ENCODE results near the gene KLHDC4. TPM values are rescaled to one million over a fixed set of nuclear protein-coding genes. Genes with fewer than 3 reads are reported as not detected.

KLHDC4 gene
- total RNA-seq, 1 donor from 2014 or later: 20.5 TPM

GRCh38 chr16:87674419-87674818, 91.4 kb downstream of the KLHDC4 start:
- H3K9me3 Mint-ChIP-seq (ENCODE audit: low read depth): no peaks in the 10 kb centered on the region
- H3K27me3 Mint-ChIP-seq (ENCODE audit: low read depth): peaks cover 19% of the 10 kb centered on the region
- no peak for DNase-seq (ENCODE audit: low spot score)
- no peak overlapping the region for H3K4me3 Mint-ChIP-seq (ENCODE audit: unreplicated experiment)
- H3K4me1 Mint-ChIP-seq (ENCODE audit: low read depth): no peaks in the 10 kb centered on the region
- H3K36me3 Mint-ChIP-seq (ENCODE audit: low read depth): peaks cover 2% of the 10 kb centered on the region
- H3K27ac Mint-ChIP-seq (ENCODE audit: unreplicated experiment): no peak overlapping the region
- no peak for TF ChIP-seq CTCF (IDR thresholded peaks at IDR 0.05)

GRCh38 chr16:87671715-87672270, 94.0 kb downstream of the KLHDC4 start:
- H3K27ac Mint-ChIP-seq (ENCODE audit: unreplicated experiment): no peak overlapping the region
- no peak overlapping the region for H3K4me3 Mint-ChIP-seq (ENCODE audit: unreplicated experiment)

GRCh38 chr16:87671221-87671620, 94.6 kb downstream of the KLHDC4 start:
- no peak for DNase-seq (ENCODE audit: low spot score)
- H3K36me3 Mint-ChIP-seq (ENCODE audit: low read depth): peaks cover 2% of the 10 kb centered on the region
- TF ChIP-seq CTCF (IDR thresholded peaks at IDR 0.05): no peak
- no peaks in the 10 kb centered on the region for H3K9me3 Mint-ChIP-seq (ENCODE audit: low read depth)
- no peak overlapping the region for H3K27ac Mint-ChIP-seq (ENCODE audit: unreplicated experiment)
- no peak overlapping the region for H3K4me3 Mint-ChIP-seq (ENCODE audit: unreplicated experiment)
- H3K4me1 Mint-ChIP-seq (ENCODE audit: low read depth): no peaks in the 10 kb centered on the region
- H3K27me3 Mint-ChIP-seq (ENCODE audit: low read depth): peaks cover 28% of the 10 kb centered on the region

More at GRCh38 chr16:87671715-87672270, 94.0 kb downstream of the KLHDC4 start:
- Mint-ChIP-seq H3K27me3 (ENCODE audit: low read depth) (peaks cover 28% of the 10 kb centered on the region), H3K9me3 (ENCODE audit: low read depth) (no peaks in the 10 kb centered on the region), H3K4me1 (ENCODE audit: low read depth) (no peaks in the 10 kb centered on the region), H3K36me3 (ENCODE audit: low read depth) (peaks cover 2% of the 10 kb centered on the region)
- no peak for DNase-seq (ENCODE audit: low spot score)
- TF ChIP-seq CTCF (IDR thresholded peaks at IDR 0.05): no peak

- H3K27ac Mint-ChIP-seq (ENCODE audit: unreplicated experiment): no peak overlapping the region
- no peak for DNase-seq (ENCODE audit: low spot score)
Observed at GRCh38 chr16:87669672-87670071, 96.1 kb downstream of the KLHDC4 start.

GRCh38 chr16:87667946-87668345, 97.8 kb downstream of the KLHDC4 start:
- Mint-ChIP-seq H3K27ac (ENCODE audit: unreplicated experiment) (no peak overlapping the region), H3K4me3 (ENCODE audit: unreplicated experiment) (no peak overlapping the region), H3K4me1 (ENCODE audit: low read depth) (no peaks in the 10 kb centered on the region), H3K27me3 (ENCODE audit: low read depth) (peaks cover 25% of the 10 kb centered on the region), H3K9me3 (ENCODE audit: low read depth) (no peaks in the 10 kb centered on the region), H3K36me3 (ENCODE audit: low read depth) (no peaks in the 10 kb centered on the region)
- no peak for TF ChIP-seq CTCF (IDR thresholded peaks at IDR 0.05)
- DNase-seq (ENCODE audit: low spot score): no peak

More at GRCh38 chr16:87669672-87670071, 96.1 kb downstream of the KLHDC4 start:
- Mint-ChIP-seq H3K9me3 (ENCODE audit: low read depth) (no peaks in the 10 kb centered on the region), H3K4me3 (ENCODE audit: unreplicated experiment) (no peak overlapping the region), H3K36me3 (ENCODE audit: low read depth) (no peaks in the 10 kb centered on the region), H3K4me1 (ENCODE audit: low read depth) (no peaks in the 10 kb centered on the region), H3K27me3 (ENCODE audit: low read depth) (peaks cover 26% of the 10 kb centered on the region)
- no peak for TF ChIP-seq CTCF (IDR thresholded peaks at IDR 0.05)

Data from chondrocyte (in vitro differentiated cells).